ENCODE data around the gene GDPD4. TPM values are rescaled to one million over a fixed set of nuclear protein-coding genes. Genes with fewer than 3 reads are reported as not detected.

GDPD4 gene
- total RNA-seq, 1 experiment from 2014 or later: not detected

- Mint-ChIP-seq H3K27ac (ENCODE audit: unreplicated experiment) (no peak overlapping the region), H3K4me3 (ENCODE audit: low read depth, unreplicated experiment) (no peak overlapping the region), H3K27me3 (ENCODE audit: unreplicated experiment) (peaks cover 35% of the 10 kb centered on the region), H3K9me3 (ENCODE audit: low read depth, unreplicated experiment) (no peaks in the 10 kb centered on the region), H3K36me3 (ENCODE audit: insufficient read depth, unreplicated experiment) (peaks cover 6% of the 10 kb centered on the region), H3K4me1 (ENCODE audit: low read depth, unreplicated experiment) (no peaks in the 10 kb centered on the region)
- CTCF ChIA-PET: no interaction called here
- no TSS peak for BruUV-seq (replicated peaks)
- TF ChIP-seq CTCF (IDR thresholded peaks at IDR 0.05; ENCODE audit: unreplicated experiment): no peak
- no peak for DNase-seq
- intact Hi-C loops (cut with micrococcal nuclease; ENCODE audit: unreplicated experiment): no loop called here
Measured at GRCh38 chr11:77183431-77183984, 118.0 kb downstream of the GDPD4 start.

GRCh38 chr11:77182542-77183430, 118.7 kb downstream of the GDPD4 start:
- TF ChIP-seq CTCF (IDR thresholded peaks at IDR 0.05; ENCODE audit: unreplicated experiment): no peak
- no peak overlapping the region for H3K4me3 Mint-ChIP-seq (ENCODE audit: low read depth, unreplicated experiment)
- DNase-seq: no peak
- no peaks in the 10 kb centered on the region for H3K4me1 Mint-ChIP-seq (ENCODE audit: low read depth, unreplicated experiment)
- H3K36me3 Mint-ChIP-seq (ENCODE audit: insufficient read depth, unreplicated experiment): peaks cover 6% of the 10 kb centered on the region
- H3K9me3 Mint-ChIP-seq (ENCODE audit: low read depth, unreplicated experiment): no peaks in the 10 kb centered on the region
- no peak overlapping the region for H3K27ac Mint-ChIP-seq (ENCODE audit: unreplicated experiment)
- H3K27me3 Mint-ChIP-seq (ENCODE audit: unreplicated experiment): peaks cover 35% of the 10 kb centered on the region
- intact Hi-C loops (cut with micrococcal nuclease; ENCODE audit: unreplicated experiment): no loop called here
- no TSS peak for BruUV-seq (replicated peaks)
- CTCF ChIA-PET: no interaction called here

DNA sequence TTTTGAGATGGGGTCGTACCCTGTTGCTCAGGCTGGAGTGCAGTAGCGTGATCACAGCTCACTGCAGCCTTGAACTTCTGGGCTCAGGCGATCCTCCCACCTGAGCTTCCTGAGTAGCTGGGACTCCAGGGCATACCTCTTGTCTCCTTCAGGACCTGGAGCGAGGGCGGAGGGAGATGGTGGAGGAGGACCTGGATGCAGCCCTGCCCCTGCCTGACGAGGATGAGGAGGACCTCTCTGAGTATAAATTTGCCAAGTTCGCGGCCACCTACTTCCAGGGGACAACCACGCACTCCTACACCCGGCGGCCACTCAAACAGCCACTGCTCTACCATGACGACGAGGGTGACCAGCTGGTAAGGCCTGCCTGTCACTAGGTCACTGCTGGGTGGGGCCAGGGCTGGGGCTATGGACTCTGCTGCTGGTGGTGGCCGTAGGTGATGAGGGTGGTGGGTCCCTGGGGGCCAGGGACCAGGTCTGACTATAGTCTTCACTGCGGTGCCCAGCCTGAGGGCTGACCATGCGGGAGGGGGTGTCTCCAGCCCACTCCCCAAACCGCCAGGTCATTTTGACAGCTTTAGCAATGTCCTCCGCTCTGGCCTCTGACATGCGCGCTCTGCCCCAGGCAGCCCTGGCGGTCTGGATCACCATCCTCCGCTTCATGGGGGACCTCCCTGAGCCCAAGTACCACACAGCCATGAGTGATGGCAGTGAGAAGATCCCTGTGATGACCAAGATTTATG, 119.5 kb downstream of the GDPD4 start:
- intact Hi-C loops (cut with micrococcal nuclease; ENCODE audit: unreplicated experiment): no loop called here
- CTCF ChIA-PET: interaction anchor here (0.7 kb wide), 1 partner anchor 50 kb away, joined by 4 read pairs; no protein-coding TSS in a partner anchor
- no peak overlapping the region for H3K27ac Mint-ChIP-seq (ENCODE audit: unreplicated experiment)

More for the DNA sequence above, 119.5 kb downstream of the GDPD4 start:
- no peak for TF ChIP-seq CTCF (IDR thresholded peaks at IDR 0.05; ENCODE audit: unreplicated experiment)
- H3K4me3 Mint-ChIP-seq (ENCODE audit: low read depth, unreplicated experiment): no peak overlapping the region
- no peaks in the 10 kb centered on the region for H3K9me3 Mint-ChIP-seq (ENCODE audit: low read depth, unreplicated experiment)
- no peak for DNase-seq
- peaks cover 35% of the 10 kb centered on the region for H3K27me3 Mint-ChIP-seq (ENCODE audit: unreplicated experiment)
- BruUV-seq (replicated peaks): no TSS peak
- peaks cover 6% of the 10 kb centered on the region for H3K36me3 Mint-ChIP-seq (ENCODE audit: insufficient read depth, unreplicated experiment)
- H3K4me1 Mint-ChIP-seq (ENCODE audit: low read depth, unreplicated experiment): no peaks in the 10 kb centered on the region
